Measurements from ENCODE around the gene SFTA2. TPM values are rescaled to one million over a fixed set of nuclear protein-coding genes. Genes with fewer than 3 reads are reported as not detected.
A peak's percentile ranks its signal among the peaks of the same experiment; 100 is the strongest.

Gene SFTA2
- total and polyA plus RNA-seq, 9 of the 15 experiments (the other 6 are each of a cell fraction or from before 2014, with no cell fraction given): not detected

DNA sequence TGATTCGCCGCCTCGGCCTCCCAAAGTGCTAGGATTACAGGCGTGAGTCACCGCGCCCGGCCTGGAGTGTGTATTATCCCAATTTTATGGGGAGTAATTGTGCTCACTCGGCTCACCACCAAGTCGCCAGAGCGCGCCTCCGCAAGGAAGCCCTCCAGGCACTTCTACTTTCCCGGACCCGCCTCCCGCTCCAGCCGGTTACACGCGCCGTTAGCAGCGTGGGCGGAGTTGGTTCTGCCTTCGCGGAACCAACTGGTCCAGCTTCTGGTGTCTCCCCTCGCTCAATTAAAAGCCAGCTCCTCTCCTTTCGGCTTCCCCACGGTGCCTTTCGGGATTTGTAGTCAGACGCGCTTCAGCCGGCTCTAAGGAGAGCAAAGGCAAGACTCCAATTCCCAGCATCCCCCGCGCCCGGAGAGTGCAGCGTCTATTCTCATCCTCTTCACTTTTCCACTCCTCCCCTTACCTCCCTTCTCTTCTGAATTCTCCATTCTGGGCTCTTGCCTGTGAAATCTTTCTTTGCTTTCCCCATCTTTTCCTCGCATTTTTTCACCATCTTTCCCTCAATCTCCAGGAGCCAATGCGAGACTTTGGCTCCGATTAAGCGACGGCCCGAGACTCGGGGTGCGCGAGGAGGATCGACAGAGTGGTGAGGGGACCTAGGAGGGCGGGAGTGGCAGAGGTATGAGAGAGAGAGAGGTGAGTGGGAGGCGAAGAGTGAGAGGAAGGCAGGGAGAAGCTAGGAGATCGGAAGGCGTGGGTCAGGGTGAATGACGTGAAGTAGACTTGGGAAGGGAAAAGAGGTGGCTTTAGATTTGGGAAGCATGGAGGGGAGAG is 24.0 kb downstream of the SFTA2 start, which contains the start of gene GTF2H4 (continued):
- TF ChIP-seq, protein P1, sequence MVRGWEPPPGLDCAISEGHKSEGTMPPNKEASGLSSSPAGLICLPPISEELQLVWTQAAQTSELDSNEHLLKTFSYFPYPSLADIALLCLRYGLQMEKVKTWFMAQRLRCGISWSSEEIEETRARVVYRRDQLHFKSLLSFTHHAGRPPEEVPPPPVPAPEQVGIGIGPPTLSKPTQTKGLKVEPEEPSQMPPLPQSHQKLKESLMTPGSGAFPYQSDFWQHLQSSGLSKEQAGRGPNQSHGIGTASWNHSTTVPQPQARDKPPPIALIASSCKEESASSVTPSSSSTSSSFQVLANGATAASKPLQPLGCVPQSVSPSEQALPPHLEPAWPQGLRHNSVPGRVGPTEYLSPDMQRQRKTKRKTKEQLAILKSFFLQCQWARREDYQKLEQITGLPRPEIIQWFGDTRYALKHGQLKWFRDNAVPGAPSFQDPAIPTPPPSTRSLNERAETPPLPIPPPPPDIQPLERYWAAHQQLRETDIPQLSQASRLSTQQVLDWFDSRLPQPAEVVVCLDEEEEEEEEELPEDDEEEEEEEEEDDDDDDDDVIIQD (CRISPR knock-in tag; IDR thresholded peaks at IDR 0.05): no peak
- TF ChIP-seq, protein P2, sequence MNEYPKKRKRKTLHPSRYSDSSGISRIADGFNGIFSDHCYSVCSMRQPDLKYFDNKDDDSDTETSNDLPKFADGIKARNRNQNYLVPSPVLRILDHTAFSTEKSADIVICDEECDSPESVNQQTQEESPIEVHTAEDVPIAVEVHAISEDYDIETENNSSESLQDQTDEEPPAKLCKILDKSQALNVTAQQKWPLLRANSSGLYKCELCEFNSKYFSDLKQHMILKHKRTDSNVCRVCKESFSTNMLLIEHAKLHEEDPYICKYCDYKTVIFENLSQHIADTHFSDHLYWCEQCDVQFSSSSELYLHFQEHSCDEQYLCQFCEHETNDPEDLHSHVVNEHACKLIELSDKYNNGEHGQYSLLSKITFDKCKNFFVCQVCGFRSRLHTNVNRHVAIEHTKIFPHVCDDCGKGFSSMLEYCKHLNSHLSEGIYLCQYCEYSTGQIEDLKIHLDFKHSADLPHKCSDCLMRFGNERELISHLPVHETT (CRISPR knock-in tag; conservative IDR thresholded peaks at IDR 0.05 in 1 of 2, IDR thresholded peaks at IDR 0.05 in 1 of 2): peak in 1 of 2 experiments; percentile 92; a peak in 2 of 4 replicates
- TF ChIP-seq ZNF436 (CRISPR knock-in tag; IDR thresholded peaks at IDR 0.05): peak; percentile 100
- TF ChIP-seq HEY1 (CRISPR knock-in tag; IDR thresholded peaks at IDR 0.05; ENCODE audit: borderline replicate concordance): no peak
- no peak for TF ChIP-seq ZC3H8 (IDR thresholded peaks at IDR 0.05)
- TF ChIP-seq SIX5 (IDR thresholded peaks at IDR 0.05; ENCODE audit: borderline replicate concordance in 1 of 2, insufficient read depth in 1 of 2, low read depth in 1 of 2, low read length in 2 of 2): peak; percentile 99
- TF ChIP-seq PHF20 (IDR thresholded peaks at IDR 0.05; ENCODE audit: partially characterized antibody): peak; percentile 87
- TF ChIP-seq LARP7 (IDR thresholded peaks at IDR 0.05): no peak
- peak; percentile 25 for TF ChIP-seq TAF1 (IDR thresholded peaks at IDR 0.05; ENCODE audit: control insufficient read depth, extremely low read depth, insufficient read depth, low read length, severe bottlenecking)
- TF ChIP-seq TAL1 (IDR thresholded peaks at IDR 0.05): 0 out of 2 replicates have a peak, but pooled peaks have one; percentile 35
- TF ChIP-seq, protein P3, sequence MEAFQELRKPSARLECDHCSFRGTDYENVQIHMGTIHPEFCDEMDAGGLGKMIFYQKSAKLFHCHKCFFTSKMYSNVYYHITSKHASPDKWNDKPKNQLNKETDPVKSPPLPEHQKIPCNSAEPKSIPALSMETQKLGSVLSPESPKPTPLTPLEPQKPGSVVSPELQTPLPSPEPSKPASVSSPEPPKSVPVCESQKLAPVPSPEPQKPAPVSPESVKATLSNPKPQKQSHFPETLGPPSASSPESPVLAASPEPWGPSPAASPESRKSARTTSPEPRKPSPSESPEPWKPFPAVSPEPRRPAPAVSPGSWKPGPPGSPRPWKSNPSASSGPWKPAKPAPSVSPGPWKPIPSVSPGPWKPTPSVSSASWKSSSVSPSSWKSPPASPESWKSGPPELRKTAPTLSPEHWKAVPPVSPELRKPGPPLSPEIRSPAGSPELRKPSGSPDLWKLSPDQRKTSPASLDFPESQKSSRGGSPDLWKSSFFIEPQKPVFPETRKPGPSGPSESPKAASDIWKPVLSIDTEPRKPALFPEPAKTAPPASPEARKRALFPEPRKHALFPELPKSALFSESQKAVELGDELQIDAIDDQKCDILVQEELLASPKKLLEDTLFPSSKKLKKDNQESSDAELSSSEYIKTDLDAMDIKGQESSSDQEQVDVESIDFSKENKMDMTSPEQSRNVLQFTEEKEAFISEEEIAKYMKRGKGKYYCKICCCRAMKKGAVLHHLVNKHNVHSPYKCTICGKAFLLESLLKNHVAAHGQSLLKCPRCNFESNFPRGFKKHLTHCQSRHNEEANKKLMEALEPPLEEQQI (IDR thresholded peaks at IDR 0.05): no peak
- TF ChIP-seq ZNF24 (IDR thresholded peaks at IDR 0.05): peak; percentile 43
- TF ChIP-seq MBD2 (IDR thresholded peaks at IDR 0.05; ENCODE audit: borderline replicate concordance, low read depth): peak; percentile 93
- TF ChIP-seq RBM14 (IDR thresholded peaks at IDR 0.05; ENCODE audit: borderline replicate concordance, insufficient read depth, low read depth, low read length): no peak
- peak; percentile 71; the same call in 1 of the 2 replicates for TF ChIP-seq KAT7 (CRISPR knock-in tag; IDR thresholded peaks at IDR 0.05; ENCODE audit: borderline replicate concordance)
- TF ChIP-seq ZNF589 (CRISPR knock-in tag; IDR thresholded peaks at IDR 0.05; ENCODE audit: low read depth): peak; percentile 83; the same call in 1 of the 2 replicates
- TF ChIP-seq, protein P4, sequence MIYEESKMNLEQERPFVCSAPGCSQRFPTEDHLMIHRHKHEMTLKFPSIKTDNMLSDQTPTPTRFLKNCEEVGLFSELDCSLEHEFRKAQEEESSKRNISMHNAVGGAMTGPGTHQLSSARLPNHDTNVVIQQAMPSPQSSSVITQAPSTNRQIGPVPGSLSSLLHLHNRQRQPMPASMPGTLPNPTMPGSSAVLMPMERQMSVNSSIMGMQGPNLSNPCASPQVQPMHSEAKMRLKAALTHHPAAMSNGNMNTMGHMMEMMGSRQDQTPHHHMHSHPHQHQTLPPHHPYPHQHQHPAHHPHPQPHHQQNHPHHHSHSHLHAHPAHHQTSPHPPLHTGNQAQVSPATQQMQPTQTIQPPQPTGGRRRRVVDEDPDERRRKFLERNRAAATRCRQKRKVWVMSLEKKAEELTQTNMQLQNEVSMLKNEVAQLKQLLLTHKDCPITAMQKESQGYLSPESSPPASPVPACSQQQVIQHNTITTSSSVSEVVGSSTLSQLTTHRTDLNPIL (CRISPR knock-in tag; IDR thresholded peaks at IDR 0.05): no peak
- no peak for TF ChIP-seq GTF2F1 (IDR thresholded peaks at IDR 0.05; ENCODE audit: low read depth, low read length)
- TF ChIP-seq EP400 (IDR thresholded peaks at IDR 0.05): peak; percentile 95

Measured in K562 (cell line).